BJ (cell line): ENCODE data around the gene FLNB. TPM values are rescaled to one million over a fixed set of nuclear protein-coding genes. Genes with fewer than 3 reads are reported as not detected.

Experiments
- CTCF ChIA-PET: fragments of 350-600 bp; formaldehyde crosslinking; extraction: SDS; loops from one replicate; lab custom pipeline; 2021; ENCODE audit warnings: antibody characterized with exemption, inconsistent platforms; lab: Yijun Ruan, JAX
- POLR2A ChIA-PET: fragments of 300-600 bp; sonication (Branson Sonifier 250); formaldehyde crosslinking; extraction: SDS; loops from one replicate; lab custom pipeline; 2021; ENCODE audit warnings: antibody characterized with exemption; lab: Charles Lee
- DNase-seq: peaks from one replicate; pipeline ENCODE4 v3.0.0-alpha.2; 2011; ENCODE audit warnings: low read depth
- H3K27me3 ChIP-seq: 2 replicates; pipeline ENCODE4 v1.6.0; 2011; ENCODE audit warnings: low read length; ENCODE audit not compliant: control insufficient read depth, insufficient read depth
- H3K36me3 ChIP-seq: 2 replicates; pipeline ENCODE4 v1.5.1; 2011; ENCODE audit warnings: low read length; ENCODE audit not compliant: control insufficient read depth, insufficient read depth
- H3K4me3 ChIP-seq: 2 replicates; pipeline ENCODE4 v1.5.1; 2011; ENCODE audit warnings: low read depth, mild to moderate bottlenecking, control low read depth, low read length
- CTCF ChIP-seq: IDR thresholded peaks from 2 replicates; pipeline ENCODE4 v1.5.1; 2011; ENCODE audit warnings: low read depth, mild to moderate bottlenecking, control low read depth, inconsistent platforms, low read length, moderate library complexity; ENCODE audit not compliant: insufficient read depth
- polyA minus RNA-seq: library from RNA; depleted of rRNA, polyadenylated mRNA; stranded (reverse); fragments of >200 nt; gene quantifications from 2 replicates; pipeline ENCODE4 v1.2.3, GENCODE V29; 2011; rRNA and poly(A)+ RNA removed
- polyA plus RNA-seq: library from polyadenylated mRNA; depleted of rRNA; stranded (reverse); fragments of >200 nt; gene quantifications from 2 replicates; pipeline ENCODE4 v1.2.3, GENCODE V29; 2011; rRNA removed

FLNB gene
- polyA plus RNA-seq, result 73.7 and 111 TPM in 2 replicates
- 166 and 189 TPM in 2 replicates for polyA minus RNA-seq

GRCh38 chr3:58008141-58009025, at the start of gene FLNB:
FLNB (plus strand) TSS chr3:58008422; CDS start chr3:58008565, 143 bp downstream.
- peak; percentile 85 for TF ChIP-seq CTCF
- no peak for DNase-seq
- no peaks in the 10 kb centered on the region for H3K27me3 ChIP-seq
- ChIA-PET CTCF (interaction anchor here (0.5 to 2.7 kb wide), 28 partner anchors 10 to 561 kb away, joined by 3 to 14 read pairs (median 5); no protein-coding TSS in a partner anchor), POLR2A (interaction anchor here (0.9 kb wide), 1 partner anchor 14 kb away, joined by 3 read pairs; no protein-coding TSS in a partner anchor)
- H3K36me3 ChIP-seq, result no peaks in the 10 kb centered on the region
- peak within 1 kb of the TSS; percentile 90 for H3K4me3 ChIP-seq

DNA sequence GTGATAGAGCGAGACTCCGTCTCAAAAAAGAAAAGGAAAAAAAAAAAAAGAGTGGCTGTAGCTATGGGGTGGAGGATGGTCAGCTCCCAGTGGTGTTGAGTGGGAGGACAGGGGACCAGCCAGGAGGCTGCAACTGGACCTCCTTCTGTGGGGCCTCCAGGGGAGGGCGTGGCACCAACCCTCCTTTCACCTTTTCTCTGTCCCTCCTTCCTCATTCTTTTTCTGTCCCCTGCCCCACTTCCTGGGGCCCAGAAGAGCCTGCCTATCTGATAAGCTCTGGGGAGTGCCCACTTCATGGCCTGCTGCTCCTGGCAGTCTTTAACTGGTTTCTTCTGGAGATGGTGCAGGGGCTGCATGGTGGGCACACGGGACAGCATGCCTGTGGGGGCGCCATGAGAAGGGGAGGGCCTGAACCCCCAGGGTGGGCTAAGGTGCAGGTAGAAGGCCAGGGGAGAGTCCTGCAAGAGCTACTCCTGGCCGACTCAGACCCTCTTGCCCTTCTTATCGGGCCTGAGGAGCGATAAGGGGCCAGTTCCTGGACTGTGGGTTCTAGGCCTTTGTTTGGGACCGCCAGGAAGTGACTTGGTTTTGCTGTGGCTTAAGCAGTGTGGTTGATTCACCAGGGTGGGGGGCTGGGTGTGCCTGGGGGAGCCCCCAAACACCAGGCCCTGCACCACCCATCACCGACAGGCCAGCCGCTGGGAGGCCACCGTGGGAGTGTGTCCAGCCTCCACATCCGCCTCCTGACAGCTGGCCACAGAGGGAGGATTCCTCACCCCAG, 49.4 kb upstream of the FLNB start:
- no peak overlapping the region for H3K4me3 ChIP-seq
- ChIA-PET CTCF (interaction anchor here (0.8 to 1.5 kb wide), 2 partner anchors 11 to 94 kb away, joined by 3 read pairs; no protein-coding TSS in a partner anchor), POLR2A (no interaction called here)
- no peak for DNase-seq
- no peak for TF ChIP-seq CTCF
- no peaks in the 10 kb centered on the region for H3K36me3 ChIP-seq
- H3K27me3 ChIP-seq, result no peaks in the 10 kb centered on the region

- no peak for TF ChIP-seq CTCF
- Histone ChIP-seq H3K4me3 (no peak overlapping the region), H3K36me3 (no peaks in the 10 kb centered on the region), H3K27me3 (no peaks in the 10 kb centered on the region)
- CTCF ChIA-PET, result interaction anchor here (1.5 kb wide), 1 partner anchor 94 kb away, joined by 3 read pairs; no protein-coding TSS in a partner anchor
- POLR2A ChIA-PET, result interaction anchor here (0.6 kb wide), 1 partner anchor 198 kb away, joined by 3 read pairs; no protein-coding TSS in a partner anchor
- no peak for DNase-seq
Measured at GRCh38 chr3:57959423-57960173, 48.6 kb upstream of the FLNB start.

- POLR2A ChIA-PET, result interaction anchor here (0.6 kb wide), 1 partner anchor 197 kb away, joined by 3 read pairs; no protein-coding TSS in a partner anchor
- DNase-seq, result no peak
- CTCF ChIA-PET, result no interaction called here
- no peaks in the 10 kb centered on the region for H3K36me3 ChIP-seq
- H3K27me3 ChIP-seq, result no peaks in the 10 kb centered on the region
- TF ChIP-seq CTCF, result no peak
- H3K4me3 ChIP-seq, result no peak overlapping the region
Measured at GRCh38 chr3:57960174-57960505, 48.1 kb upstream of the FLNB start.
